ENCODE data around the gene GGA3. TPM values are rescaled to one million over a fixed set of nuclear protein-coding genes. Genes with fewer than 3 reads are reported as not detected.

The GGA3 gene
- total RNA-seq, 1 experiment from 2014 or later = 61.6 TPM

DNA sequence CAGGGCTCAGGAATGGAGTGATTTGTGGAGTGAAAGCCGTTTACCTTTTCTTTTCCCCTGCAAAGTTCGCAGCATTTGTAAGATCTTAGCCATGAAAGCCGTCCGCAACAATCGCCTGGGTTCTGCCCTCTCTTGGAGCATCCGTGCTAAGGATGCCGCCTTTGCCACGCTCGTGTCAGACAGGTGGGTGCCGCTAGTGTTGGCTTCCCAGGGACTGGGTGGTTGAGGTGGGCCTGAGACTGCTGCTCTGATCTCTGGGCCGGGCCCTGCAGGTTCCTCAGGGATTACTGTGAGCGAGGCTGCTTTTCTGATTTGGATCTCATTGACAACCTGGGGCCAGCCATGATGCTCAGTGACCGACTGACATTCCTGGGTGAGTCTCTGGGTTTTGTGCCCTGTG lies 28.6 kb downstream of the GGA3 start:
- H3K4me3 ChIP-seq (ENCODE audit: low read depth in 2 of 2, low read length in 2 of 2) = no peak overlapping the region
- CTCF ChIA-PET = no interaction called here
- no peak for ATAC-seq
- H3K4me1 ChIP-seq (ENCODE audit: control insufficient read depth, insufficient read depth, low read length) = no peaks in the 10 kb centered on the region
- H3K27me3 ChIP-seq (ENCODE audit: control insufficient read depth, insufficient read depth, low read length) = no peaks in the 10 kb centered on the region
- POLR2A ChIA-PET = no interaction called here
- no TSS peak for BruUV-seq (replicated peaks)
- no peak overlapping the region for H3K27ac ChIP-seq (ENCODE audit: low read length)
- H3K9me3 ChIP-seq (ENCODE audit: control insufficient read depth, insufficient read depth, low read depth, low read length) = no peaks in the 10 kb centered on the region
- intact Hi-C loops (cut with micrococcal nuclease; ENCODE audit: unreplicated experiment) = no loop called here
- H3K36me3 ChIP-seq (ENCODE audit: control insufficient read depth, insufficient read depth, low read length) = peaks cover 22% of the 10 kb centered on the region
- TF ChIP-seq POLR2AphosphoS5 (IDR thresholded peaks at IDR 0.05; ENCODE audit: low read depth, low read length) (no peak), TCF7L2 (IDR thresholded peaks at IDR 0.05; ENCODE audit: low read depth, low read length) (no peak), CTCF (IDR thresholded peaks at IDR 0.05) (no peak), SIN3A (IDR thresholded peaks at IDR 0.05; ENCODE audit: borderline replicate concordance, insufficient read depth, low read depth, low read length) (no peak)
- TF ChIP-seq, protein P1, sequence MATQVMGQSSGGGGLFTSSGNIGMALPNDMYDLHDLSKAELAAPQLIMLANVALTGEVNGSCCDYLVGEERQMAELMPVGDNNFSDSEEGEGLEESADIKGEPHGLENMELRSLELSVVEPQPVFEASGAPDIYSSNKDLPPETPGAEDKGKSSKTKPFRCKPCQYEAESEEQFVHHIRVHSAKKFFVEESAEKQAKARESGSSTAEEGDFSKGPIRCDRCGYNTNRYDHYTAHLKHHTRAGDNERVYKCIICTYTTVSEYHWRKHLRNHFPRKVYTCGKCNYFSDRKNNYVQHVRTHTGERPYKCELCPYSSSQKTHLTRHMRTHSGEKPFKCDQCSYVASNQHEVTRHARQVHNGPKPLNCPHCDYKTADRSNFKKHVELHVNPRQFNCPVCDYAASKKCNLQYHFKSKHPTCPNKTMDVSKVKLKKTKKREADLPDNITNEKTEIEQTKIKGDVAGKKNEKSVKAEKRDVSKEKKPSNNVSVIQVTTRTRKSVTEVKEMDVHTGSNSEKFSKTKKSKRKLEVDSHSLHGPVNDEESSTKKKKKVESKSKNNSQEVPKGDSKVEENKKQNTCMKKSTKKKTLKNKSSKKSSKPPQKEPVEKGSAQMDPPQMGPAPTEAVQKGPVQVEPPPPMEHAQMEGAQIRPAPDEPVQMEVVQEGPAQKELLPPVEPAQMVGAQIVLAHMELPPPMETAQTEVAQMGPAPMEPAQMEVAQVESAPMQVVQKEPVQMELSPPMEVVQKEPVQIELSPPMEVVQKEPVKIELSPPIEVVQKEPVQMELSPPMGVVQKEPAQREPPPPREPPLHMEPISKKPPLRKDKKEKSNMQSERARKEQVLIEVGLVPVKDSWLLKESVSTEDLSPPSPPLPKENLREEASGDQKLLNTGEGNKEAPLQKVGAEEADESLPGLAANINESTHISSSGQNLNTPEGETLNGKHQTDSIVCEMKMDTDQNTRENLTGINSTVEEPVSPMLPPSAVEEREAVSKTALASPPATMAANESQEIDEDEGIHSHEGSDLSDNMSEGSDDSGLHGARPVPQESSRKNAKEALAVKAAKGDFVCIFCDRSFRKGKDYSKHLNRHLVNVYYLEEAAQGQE (IDR thresholded peaks at IDR 0.05; ENCODE audit: insufficient read depth in 1 of 2, low read depth in 2 of 2, low read length in 1 of 2) = no peak
- in situ Hi-C loops (cut with HindIII; ENCODE audit: low pct_unique_long_range_greater_than_20kb, low sequenced_read_pairs) = no loop called here
- no peak for DNase-seq (ENCODE audit: low read depth, low spot score)

GRCh38 chr17:75231741-75232464 lies 29.5 kb downstream of the GGA3 start:
- Histone ChIP-seq H3K27ac (ENCODE audit: low read length) (no peak overlapping the region), H3K27me3 (ENCODE audit: control insufficient read depth, insufficient read depth, low read length) (no peaks in the 10 kb centered on the region), H3K4me3 (ENCODE audit: low read depth in 2 of 2, low read length in 2 of 2) (no peak overlapping the region), H3K4me1 (ENCODE audit: control insufficient read depth, insufficient read depth, low read length) (no peaks in the 10 kb centered on the region), H3K36me3 (ENCODE audit: control insufficient read depth, insufficient read depth, low read length) (peaks cover 19% of the 10 kb centered on the region), H3K9me3 (ENCODE audit: control insufficient read depth, insufficient read depth, low read depth, low read length) (no peaks in the 10 kb centered on the region)
- intact Hi-C loops (cut with micrococcal nuclease; ENCODE audit: unreplicated experiment) (no loop called here), in situ Hi-C loops (cut with HindIII; ENCODE audit: low pct_unique_long_range_greater_than_20kb, low sequenced_read_pairs) (no loop called here)
- POLR2A ChIA-PET = interaction anchor here (0.6 kb wide), 1 partner anchor 316 kb away, joined by 6 read pairs; no protein-coding TSS in a partner anchor
- DNase-seq (ENCODE audit: low read depth, low spot score) (no peak), ATAC-seq (no peak)
- no TSS peak for BruUV-seq (replicated peaks)
- TF ChIP-seq SIN3A (IDR thresholded peaks at IDR 0.05; ENCODE audit: borderline replicate concordance, insufficient read depth, low read depth, low read length) (no peak), POLR2AphosphoS5 (IDR thresholded peaks at IDR 0.05; ENCODE audit: low read depth, low read length) (no peak), TCF7L2 (IDR thresholded peaks at IDR 0.05; ENCODE audit: low read depth, low read length) (no peak), CTCF (IDR thresholded peaks at IDR 0.05) (no peak)
- TF ChIP-seq, protein P1 (IDR thresholded peaks at IDR 0.05; ENCODE audit: insufficient read depth in 1 of 2, low read depth in 2 of 2, low read length in 1 of 2) = no peak
- CTCF ChIA-PET = interaction anchor here (1.6 kb wide), 1 partner anchor 9 kb away, joined by 3 read pairs; no protein-coding TSS in a partner anchor

All from Panc1 (cell line).